GM21576 (cell line): ENCODE data around the gene FGF11.

ENCODE experiments used
- ATAC-seq: cut with Tn5 transposase; IDR thresholded peaks from one replicate; pipeline ENCODE4 v1.9.1; 2021; ENCODE audit warnings: mild to moderate bottlenecking, moderate library complexity; ENCODE audit not compliant: unreplicated experiment

The FGF11 gene

DNA sequence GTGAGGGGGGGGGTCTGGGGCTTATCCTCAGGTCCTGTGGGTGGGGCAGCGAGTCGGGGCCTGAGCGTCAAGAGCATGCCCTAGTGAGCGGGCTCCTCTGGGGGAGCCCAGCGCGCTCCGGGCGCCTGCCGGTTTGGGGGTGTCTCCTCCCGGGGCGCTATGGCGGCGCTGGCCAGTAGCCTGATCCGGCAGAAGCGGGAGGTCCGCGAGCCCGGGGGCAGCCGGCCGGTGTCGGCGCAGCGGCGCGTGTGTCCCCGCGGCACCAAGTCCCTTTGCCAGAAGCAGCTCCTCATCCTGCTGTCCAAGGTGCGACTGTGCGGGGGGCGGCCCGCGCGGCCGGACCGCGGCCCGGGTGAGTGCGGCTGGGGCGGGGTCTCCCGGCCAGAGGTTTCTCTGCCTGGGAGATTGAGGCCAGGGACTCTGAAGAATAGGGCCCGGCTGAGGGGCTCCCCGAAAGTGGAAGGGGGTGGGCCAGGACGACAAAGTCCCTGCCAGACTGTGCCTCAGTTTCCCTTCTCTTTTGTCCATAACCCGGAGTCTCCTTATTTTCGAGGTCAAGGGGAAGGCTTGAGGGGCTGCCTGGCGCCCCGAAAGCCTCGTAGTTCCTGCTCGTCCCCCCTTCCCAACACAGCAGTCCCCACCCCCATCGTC is at the start of gene FGF11:
Gene FGF11 (plus strand): TSS at position 51 of the 651 bp plus-strand sequence. CDS start 109 bp downstream, at position 160.
- ATAC-seq: no peak

DNA sequence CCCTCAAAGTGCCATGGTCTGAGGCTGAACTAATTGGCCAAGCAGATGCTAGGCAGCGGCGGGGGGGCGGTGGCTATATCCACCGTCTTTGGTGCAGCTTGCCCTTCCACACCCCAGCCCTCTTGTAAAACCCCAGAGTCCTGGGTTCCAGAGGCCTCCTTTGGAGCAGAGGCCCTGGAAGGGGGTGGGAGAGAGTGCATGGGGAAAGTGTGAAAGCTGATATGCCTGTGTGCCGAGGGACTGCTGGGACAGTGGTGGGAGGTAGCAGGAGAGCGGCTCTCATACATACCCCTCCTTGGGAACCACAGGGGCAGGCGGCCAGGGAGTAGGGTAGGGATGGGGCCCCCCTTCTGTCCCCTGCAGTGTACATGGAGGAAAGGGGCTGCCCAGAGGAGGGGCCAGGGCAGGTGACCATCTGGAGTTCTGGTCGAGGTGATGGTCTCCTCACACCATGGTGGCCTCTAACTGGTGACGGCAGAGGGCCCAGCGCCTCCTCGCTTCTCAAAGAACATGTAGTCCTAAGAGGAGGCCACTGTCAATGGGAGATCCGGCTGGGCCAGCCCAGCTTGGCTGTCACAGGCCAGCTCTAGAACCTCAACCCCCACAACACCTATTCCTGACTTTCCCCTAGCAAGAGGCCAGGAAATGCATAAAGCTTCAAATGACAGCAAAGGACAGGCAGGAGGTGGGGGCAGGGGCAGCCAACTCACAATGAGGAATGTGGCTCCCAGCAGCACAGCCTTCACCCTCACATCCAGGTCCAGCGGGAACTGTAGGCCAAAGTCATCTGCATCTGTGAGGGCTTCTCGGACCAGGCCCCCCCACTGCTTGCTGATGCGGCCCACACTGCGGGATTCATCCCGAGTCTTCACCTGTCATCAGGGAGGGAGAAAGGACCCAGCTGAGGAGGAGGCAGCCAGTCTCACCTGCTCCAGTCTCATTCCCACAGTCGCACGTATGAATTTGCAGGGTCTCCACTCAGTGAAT is 49.1 kb upstream of the FGF11 start:
- no peak for ATAC-seq

DNA sequence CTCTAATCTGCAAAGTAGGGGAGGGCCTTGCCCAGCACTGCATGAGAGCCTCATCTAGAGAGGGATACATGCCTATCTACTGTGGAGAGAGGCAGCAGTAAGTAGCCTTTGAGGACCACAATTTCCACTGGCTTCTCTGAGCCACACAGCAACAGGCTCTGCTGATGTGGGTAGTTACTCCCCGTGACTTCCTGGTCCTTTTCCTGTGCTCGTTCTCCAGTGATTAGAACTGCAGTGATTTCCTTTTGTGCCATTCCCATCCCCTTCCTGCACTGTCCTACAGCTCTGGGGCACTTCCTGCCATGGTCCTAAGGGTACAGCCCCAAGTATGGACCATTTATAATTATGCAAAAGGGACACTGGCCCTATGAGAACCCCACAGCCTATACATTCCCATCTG is 48.0 kb upstream of the FGF11 start:
- no peak for ATAC-seq

GRCh38 chr17:7392696-7393612 is 46.4 kb upstream of the FGF11 start:
- no peak for ATAC-seq

- ATAC-seq: peak; percentile 35
These were observed 45.5 kb upstream of the FGF11 start for GRCh38 chr17:7393613-7394451.

GRCh38 chr17:7394452-7395191 is 44.7 kb upstream of the FGF11 start, which contains the start of gene PLSCR3:
Gene PLSCR3, minus strand, starts transcription at chr17:7394525. Its CDS starts 415 bp downstream, at chr17:7394110.
- peak; percentile 69 for ATAC-seq

DNA sequence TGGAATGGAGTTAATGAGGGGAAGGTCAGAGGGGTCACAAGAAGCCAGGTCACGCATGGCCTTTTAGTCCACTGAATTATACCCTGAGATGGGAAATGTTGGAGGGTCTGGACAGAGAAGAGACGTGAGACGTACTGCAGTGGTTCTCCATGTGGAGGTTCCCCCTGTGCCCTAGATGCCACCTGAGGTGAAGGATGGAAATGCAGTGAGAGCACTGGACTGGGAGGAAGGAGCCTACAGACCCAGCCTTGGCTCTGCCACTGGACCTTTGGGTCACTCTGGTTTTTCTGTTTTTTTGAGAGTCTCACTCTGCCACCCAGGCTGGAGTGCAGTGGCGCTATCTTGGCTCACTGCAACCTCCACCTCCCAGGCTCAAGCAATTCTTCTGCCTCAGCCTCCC is 43.2 kb upstream of the FGF11 start:
- ATAC-seq: no peak

DNA sequence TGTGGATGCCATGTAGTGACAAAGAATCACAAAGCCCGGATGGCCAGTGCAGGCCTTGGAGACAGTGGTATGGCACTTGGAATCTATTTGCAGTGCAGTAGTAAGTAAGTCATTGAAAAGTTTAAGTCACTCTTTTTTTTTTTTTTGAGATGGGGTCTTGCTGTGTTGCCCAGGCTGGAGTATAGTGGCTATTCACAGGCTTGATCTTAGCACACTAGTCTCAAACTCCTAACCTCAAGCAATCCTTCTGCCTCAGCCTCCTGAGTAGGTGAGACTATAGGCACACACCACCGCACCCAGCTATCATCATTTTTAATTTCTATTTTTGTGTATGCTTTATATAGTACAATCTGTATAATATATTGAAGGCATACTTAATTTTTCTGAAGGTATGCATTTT is 40.7 kb upstream of the FGF11 start:
- no peak for ATAC-seq

- no peak for ATAC-seq
These were observed 36.1 kb upstream of the FGF11 start for GRCh38 chr17:7403043-7403726.

- no peak for ATAC-seq
These were observed 35.7 kb upstream of the FGF11 start for GRCh38 chr17:7403727-7403976.

DNA sequence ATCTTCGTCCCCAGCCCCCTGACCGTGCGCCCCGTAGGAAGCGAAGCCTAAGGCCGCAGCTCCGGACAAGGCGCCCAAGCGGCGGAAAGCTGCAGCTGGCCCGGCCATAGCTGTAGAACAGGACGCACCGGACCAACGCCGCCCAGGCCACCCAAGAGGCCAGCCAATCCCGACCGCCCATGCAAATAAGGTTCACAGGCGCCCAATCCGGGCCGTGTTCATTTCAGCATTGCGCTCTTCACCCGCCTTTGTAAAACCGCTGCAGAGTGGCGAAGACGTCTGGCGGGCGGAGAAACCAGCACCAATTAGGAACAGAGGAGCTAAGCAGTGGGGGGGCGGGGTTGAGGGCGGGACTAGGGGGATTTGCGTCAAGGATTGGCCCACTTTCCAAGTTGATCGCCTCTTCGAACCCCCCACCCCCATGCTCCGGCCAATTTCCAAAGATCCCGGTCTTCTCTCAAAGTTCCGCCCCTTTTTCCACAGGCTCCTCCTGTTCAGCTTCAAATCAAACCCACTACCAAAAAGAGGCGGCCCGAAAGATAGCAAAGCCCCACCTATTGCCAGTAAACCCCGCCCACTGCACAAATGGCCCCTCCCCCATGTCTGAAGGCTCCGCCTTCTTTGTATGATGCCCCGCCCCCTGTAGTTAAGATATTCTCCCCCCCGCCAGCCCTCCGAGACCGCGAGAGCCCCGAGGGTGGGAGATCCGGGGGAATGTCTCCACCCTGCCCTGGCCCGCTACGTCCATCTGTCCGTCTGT is 35.2 kb upstream of the FGF11 start, which contains the start of gene TMEM256:
Gene TMEM256 (minus strand): TSS at position 121 of the 760 bp plus-strand sequence. CDS start 13 bp downstream, at position 108.
- ATAC-seq: peak; percentile 87

DNA sequence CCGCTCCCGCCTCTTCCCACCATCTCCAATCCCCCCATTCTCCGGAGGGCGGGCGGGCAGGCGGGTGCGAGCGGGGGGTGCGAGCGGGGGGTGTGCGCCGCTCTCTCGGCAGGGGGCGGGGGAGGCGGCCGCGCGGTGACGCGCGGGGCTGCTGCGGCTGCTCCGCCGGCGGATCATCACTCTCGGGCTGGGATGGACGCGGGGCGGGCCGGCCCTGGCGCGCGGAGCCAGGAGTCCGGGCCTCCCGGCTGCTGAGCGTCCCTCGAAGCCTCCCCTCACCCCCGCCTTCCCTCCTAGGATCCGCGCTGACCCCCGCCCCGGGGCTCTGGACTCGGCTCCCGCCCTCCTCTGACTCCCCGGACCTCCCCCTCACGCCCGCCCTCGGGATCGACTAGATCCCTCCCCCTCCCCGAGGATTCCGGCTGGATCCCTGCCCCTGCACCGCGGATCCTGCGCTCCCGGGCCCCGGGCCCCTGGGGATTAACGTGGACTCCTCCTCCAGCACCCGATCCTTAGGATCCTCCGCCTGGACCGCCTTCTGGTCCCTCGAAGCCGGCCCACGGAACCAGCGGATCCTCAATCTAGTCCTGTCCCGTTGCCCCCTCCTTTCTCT is 34.5 kb upstream of the FGF11 start:
- no peak for ATAC-seq

DNA sequence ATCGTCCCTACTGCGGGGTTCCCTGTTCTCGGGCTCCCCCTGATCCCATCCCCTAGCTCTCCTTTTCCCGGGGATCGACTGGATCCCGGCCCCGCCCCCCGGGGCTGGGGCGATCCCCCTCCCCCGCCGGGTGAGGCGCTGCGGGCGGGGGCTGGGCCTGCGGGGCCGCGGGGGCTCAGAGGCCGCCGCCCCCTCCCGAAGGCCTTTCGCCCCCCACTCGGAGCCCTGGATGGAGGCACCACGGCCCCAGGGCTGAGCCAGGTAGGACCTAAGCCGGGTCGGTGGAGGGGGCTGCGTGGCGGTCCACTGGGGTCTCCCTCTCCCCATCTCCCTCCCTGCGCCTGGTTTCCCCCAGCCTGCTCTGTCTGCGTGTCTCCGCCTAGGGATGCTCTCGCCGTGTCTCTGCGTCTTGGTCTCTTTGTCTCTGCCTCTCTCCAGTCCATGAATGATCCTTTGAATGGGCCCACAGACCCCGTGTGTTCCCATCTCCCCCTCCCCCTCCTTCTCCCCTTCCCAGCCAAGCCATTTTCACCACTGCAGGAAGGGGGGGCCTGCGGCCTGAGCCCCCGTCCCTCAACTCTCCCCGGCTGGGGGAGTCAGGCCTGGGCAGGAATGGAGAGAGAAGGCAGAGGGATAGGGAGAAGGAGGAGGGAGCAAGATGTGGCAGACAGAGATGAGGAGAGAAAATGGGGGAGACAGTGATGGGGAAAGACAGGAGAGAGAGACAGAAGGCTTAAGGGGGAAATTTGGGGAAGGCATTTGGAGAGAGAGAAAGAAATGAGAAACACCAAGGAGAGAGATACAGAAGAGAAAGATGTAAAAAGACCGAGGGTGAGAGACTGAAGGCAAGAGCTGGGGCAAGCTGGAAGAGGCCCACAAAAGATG is 33.7 kb upstream of the FGF11 start:
- ATAC-seq: no peak

- no peak for ATAC-seq
These were observed 33.0 kb upstream of the FGF11 start for GRCh38 chr17:7406235-7406825.

- no peak for ATAC-seq
These were observed 32.2 kb upstream of the FGF11 start for GRCh38 chr17:7407082-7407481.

DNA sequence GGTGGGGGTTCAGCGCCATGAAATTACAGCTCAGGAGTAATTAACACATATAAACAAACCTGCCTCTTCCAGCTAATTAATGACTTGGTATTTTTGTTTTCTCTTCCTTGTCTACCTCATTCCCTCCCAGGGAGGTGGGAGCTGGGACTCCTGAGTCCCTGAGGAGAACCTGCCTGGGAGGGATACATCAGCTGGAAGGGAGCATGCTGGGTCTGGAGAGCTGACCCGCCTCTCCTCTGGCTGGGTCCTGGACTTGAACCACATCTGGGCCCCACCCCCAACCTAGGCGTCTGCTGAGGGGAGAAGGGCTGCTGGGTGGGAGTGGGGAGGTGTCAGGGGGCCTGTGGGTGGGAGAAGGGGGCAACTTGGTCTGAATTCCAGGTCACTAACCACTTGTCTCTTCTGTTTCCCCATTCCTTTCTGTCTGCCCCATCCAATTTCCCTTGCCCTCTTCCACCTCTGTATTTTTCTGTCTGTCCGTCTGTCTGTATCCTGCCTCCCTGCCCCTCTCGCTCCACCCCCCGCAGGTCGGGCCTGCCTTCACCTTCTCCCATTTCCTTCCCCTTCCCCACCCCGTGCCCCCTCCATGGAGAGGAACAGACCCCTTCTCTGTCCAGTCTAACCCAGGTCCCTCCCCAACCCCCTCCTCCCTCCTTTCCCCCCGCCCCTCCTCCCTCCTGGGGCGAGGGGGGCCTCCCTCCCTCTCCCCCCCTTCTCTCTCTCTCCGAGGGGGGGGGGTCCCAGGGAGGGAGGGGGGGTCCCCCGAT is 31.6 kb upstream of the FGF11 start, which contains the start of gene NLGN2:
Gene NLGN2 (plus strand): TSS at position 361 of the 767 bp plus-strand sequence. CDS start 411 bp downstream, outside the sequence.
- ATAC-seq: no peak
